Right renal pelvis (tissue), 4 donors: ENCODE measurements around the gene ALDH1B1. TPM values are rescaled to one million over a fixed set of nuclear protein-coding genes. Genes with fewer than 3 reads are reported as not detected.

Source experiments
- DNase-seq, 4 donors: peaks; one replicate each; pipeline ENCODE4 v3.0.0-alpha.2; 2013; ENCODE audit warnings: low read depth in 4 of 4, low spot score in 3 of 4, missing footprints in 1 of 4
- polyA plus RNA-seq, 4 donors: library from polyadenylated mRNA; unstranded; fragments of 120-200 nt; gene quantifications; one replicate each; pipeline ENCODE4 v1.2.1, GENCODE V29; 2013; ENCODE audit not compliant: insufficient read length in 4 of 4

The ALDH1B1 gene
- polyA plus RNA-seq, 4 donors, result 30.8 to 41.7 (median 37.8) TPM

DNA sequence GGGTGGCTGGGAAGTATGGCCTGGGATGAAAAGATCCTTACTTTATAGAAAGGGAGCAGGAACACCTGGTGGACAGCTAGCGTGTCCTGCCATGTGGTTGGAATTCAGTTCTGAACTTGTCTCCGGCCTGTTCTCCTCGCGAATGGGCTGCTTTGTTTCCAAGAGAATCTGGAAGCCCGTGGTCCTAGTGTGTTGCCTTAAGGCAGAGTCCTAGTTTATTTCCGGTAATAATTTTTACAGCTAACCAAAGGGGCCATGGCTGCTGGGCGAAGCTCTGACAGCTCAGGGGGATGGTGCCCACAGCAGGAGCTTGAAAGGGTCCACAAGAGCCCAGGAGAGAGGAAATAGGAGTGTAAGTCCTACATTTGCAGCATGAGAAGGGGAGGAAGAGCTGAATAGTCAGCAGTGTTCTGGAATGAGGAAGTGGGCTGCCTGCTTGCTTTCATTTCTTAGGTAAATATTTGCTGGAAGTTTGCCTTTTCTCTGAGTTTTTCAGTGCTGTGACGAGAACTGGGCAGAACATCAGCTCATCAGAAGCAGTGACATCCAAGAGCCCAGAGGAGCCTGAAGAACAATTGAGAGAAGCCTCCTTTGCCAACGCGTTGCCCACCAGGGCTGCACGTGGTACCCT, 44.8 kb downstream of the ALDH1B1 start:
- DNase-seq, result no peak

DNA sequence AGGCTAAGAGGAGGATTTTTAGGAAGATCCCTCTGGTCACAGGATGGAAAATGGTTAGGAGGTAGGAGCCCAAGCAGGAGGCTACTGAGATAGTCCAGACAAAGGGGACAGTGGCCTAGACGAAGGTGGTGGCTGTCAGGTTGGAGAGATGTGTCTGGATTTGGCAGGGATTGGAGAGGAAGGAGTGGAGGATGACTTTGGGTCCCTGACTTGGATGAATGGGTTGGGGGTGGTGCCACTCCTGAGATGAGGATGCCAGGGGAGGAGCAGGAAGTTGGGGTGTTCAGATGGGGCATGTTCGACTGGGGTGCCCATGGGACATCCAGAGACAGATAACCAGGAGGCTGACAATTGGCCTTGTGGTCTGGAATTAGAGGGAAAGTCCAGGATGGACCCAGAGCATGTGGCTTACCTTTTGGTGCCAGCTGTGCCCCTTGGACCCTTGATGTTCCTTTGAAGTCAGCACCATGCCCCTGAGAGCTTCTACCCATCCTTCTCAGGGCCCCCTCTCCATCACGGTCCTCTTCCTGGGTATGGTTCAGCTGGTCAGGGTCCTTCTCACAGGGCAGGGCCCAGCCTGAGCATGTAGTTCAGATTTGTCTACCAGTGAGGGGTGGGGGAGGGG, 46.9 kb downstream of the ALDH1B1 start:
- DNase-seq, result no peak

- no peak for DNase-seq
Observed at GRCh38 chr9:38439916-38440301, 47.4 kb downstream of the ALDH1B1 start.

- no peak for DNase-seq
Observed at GRCh38 chr9:38440516-38440915, 48.0 kb downstream of the ALDH1B1 start.

DNA sequence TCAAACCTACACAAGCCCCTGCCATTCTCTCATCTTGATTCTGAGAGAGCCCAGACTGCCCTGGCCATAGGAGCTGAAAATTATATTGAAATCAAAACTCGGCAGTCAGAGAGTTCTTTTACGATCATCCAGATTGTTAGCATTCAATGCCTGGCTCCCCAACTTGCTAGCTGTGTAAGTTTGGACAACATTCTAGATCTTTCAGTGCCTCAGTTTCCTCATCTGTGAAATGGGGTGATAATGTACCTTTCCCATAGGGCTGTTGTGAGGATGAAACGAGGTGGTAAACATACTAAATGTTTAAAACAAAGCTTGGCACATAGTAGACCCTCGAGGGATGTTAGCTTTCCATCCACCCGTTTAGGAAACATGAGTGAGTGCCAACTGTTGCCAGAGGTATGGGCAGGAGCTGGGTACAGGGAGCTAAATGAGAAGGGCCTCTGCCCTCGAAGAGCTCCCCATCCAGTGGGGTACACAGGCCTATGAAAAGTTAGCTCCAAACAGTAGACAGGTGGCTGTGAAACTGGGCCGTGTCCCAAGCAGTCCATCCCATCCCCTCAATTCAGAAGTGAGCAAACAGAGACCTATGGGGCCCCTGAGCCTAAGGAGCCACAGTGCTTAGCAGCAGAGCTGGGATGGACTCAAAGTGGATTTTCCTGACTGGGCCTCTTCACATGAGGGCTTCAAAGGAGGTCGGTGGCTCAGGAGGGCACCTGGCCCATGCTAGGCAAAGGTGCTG, 49.0 kb downstream of the ALDH1B1 start:
- no peak for DNase-seq

GRCh38 chr9:38442473-38443096, 50.1 kb downstream of the ALDH1B1 start:
- DNase-seq, result no peak

DNA sequence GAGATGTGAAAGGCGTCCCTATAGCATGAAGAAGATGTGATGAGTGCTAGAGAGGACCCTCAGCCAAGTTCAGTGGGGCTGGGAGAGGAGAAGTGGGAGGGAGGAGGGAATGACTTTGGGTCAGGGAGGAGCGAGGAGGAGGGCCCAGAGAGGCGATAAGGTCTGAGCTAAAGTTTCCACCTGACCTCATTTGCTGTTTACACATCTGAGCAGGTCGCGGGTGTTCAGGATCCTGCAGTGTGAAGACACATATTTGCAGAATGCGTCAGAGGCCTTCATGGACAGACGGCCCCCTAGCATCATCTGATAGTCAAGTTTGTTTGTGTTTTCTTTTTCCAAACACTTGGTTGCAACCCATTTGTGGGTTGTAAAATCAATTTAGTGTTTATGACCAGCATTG, 50.7 kb downstream of the ALDH1B1 start:
- DNase-seq, result no peak

- no peak for DNase-seq
Observed at GRCh38 chr9:38443597-38443996, 51.1 kb downstream of the ALDH1B1 start.

DNA sequence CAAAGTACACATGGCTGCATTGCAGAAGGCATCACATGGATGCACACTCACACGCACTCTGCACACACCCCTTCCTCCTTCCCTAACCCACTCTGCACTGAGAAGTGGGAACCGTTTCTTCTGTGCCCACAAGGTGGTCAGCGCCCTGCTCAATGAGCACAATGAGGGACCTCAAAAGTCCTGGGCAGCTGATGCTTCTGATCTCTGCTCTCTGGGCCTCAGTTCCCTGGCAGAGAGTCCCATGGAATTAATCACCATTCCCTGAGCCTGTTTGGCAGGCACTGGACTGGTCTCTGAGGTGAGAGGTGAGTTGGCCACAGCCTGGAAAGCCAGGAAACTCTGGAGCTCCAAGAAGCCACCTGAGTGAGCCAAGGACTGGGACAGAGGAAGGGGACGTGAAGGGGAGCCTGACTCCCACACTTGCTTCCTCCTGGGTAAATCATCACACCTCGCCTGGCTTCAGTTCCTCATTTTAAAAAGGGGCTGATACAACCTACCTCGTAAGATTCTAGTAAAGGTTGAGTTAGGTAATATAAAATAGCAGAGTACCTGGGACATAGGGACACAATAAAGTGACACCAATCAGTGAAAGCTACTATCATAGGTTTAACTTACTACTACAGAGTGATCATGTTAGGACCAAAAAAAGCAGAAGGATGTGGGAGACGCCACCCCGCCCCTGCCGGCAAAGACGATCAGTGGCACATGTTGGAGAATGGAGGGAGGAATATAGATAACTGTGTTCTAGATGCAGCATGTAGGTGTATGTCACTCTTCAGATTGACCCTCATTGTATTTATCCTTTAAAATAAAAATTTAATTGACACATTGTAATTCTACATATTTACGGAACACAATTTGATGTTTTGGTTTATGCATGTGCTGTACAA, 52.9 kb downstream of the ALDH1B1 start:
- DNase-seq, result no peak

GRCh38 chr9:38447703-38448102, 55.2 kb downstream of the ALDH1B1 start:
- DNase-seq, result no peak

Other genes starting within 250 kb of the ALDH1B1 start
- gene IGFBPL1, start 31.8 kb downstream of the ALDH1B1 start, polyA plus RNA-seq, result 1 to 10 TPM in 3 of 4 donors, under 1 TPM in 1; 0.80 to 1.6 (median 1.5) TPM
- 1 to 10 TPM; 3.0 to 4.7 (median 3.9) TPM for gene ANKRD18A, start 227.9 kb downstream of the ALDH1B1 start, polyA plus RNA-seq